Upper lobe of left lung (tissue), 6 donors: ENCODE data around the gene LIN37. TPM values are rescaled to one million over a fixed set of nuclear protein-coding genes. Genes with fewer than 3 reads are reported as not detected.

Experiments used
- ATAC-seq, 2 donors: fragments of 200-7000 bp; cut with Tn5 transposase; one replicate each; pipeline ENCODE4 v1.9.1; 2022; ENCODE audit warnings: mild to moderate bottlenecking in 2 of 2, moderate library complexity in 2 of 2; ENCODE audit not compliant: low FRiP score in 2 of 2
- DNase-seq, 2 donors: peaks; one replicate each; pipeline ENCODE4 v3.0.0-alpha.2; 2019 to 2020
- H3K27ac ChIP-seq, 4 donors: fragments of 200-600 bp; sonication (generic); one replicate each; pipeline ENCODE4 v1.5.1; 2016 to 2019
- H3K27me3 ChIP-seq, 4 donors: fragments of 200-600 bp; sonication (generic); one replicate each; pipeline ENCODE4 v1.5.1; 2017 to 2019
- H3K36me3 ChIP-seq, 4 donors: fragments of 200-600 bp; sonication (generic); one replicate each; pipeline ENCODE4 v1.5.1; 2016 to 2019
- H3K4me1 ChIP-seq, 4 donors: fragments of 200-600 bp; sonication (generic); one replicate each; pipeline ENCODE4 v1.5.1; 2018 to 2019
- H3K4me3 ChIP-seq, 4 donors: fragments of 200-600 bp; sonication (generic); one replicate each; pipeline ENCODE4 v1.5.1; 2017 to 2019; ENCODE audit warnings: mild to moderate bottlenecking in 2 of 4, moderate library complexity in 1 of 4
- H3K9me3 ChIP-seq, 4 donors: fragments of 200-600 bp; sonication (generic); one replicate each; pipeline ENCODE4 v1.5.1; 2018 to 2019
- EP300 ChIP-seq, 4 donors: sonication (generic); formaldehyde crosslinking; IDR thresholded peaks; one replicate each; pipeline ENCODE4 v1.5.1; 2017; ENCODE audit warnings: antibody characterized with exemption in 4 of 4, control low read depth in 2 of 4
- POLR2A ChIP-seq, 4 donors: fragments of 450-650 bp; IDR thresholded peaks; one replicate each; pipeline ENCODE4 v1.5.1; 2016 to 2017; ENCODE audit warnings: antibody characterized with exemption in 4 of 4, mild to moderate bottlenecking in 2 of 4
- POLR2AphosphoS5 ChIP-seq, 2 donors: sonication (generic); formaldehyde crosslinking; IDR thresholded peaks; one replicate each; pipeline ENCODE4 v1.5.1; 2017; ENCODE audit warnings: antibody characterized with exemption in 2 of 2
- WGBS, 2 donors: methylation state at CpG; one replicate each; pipeline ENCODE4 v1.1.5; 2017 to 2018; 5-methylcytosine and 5-hydroxymethylcytosine counted together
- total RNA-seq, 6 donors: library from RNA; depleted of rRNA in 4 of 6; stranded (reverse); fragments of >200 nt in 4 of 6; gene quantifications; one replicate each; pipeline versions ENCODE4 v1.1.0 to v1.2.1, GENCODE V29; 2016 to 2021
- TF ChIP-seq, protein P1 (sequence below), 6 experiments: fragments of 450-650 bp in 4 of 6; fragments of 200-600 bp in 2 of 6; sonication (generic) in 2 of 6; IDR thresholded peaks; one replicate each; pipeline ENCODE4 v1.5.1; 2016 to 2019; ENCODE audit warnings: antibody characterized with exemption in 6 of 6
- donor health status: DM: no; HTN: no; CAD: no; lungs with moderate emphysema.
- donor health status: DM: no; HTN: yes; CAD: no; lungs with severe emphysema.

Gene LIN37
- total RNA-seq, 6 donors from 2014 or later, result 4.0 to 16.9 (median 10.9) TPM

GRCh38 chr19:35740108-35740422, 8.3 kb upstream of the LIN37 start:
- H3K9me3 ChIP-seq, result no peaks in the 10 kb centered on the region
- H3K36me3 ChIP-seq, result peaks cover 8 to 43% (median 31%) of the 10 kb centered on the region in 4 donors
- peaks cover 21 to 47% (median 35%) of the 10 kb centered on the region in 4 donors for H3K4me1 ChIP-seq
- H3K27ac ChIP-seq, result peak overlapping the region; percentile 77 to 89 (median 84)
- H3K4me3 ChIP-seq, result peak overlapping the region; percentile 60 to 77 (median 69)
- TF ChIP-seq, protein P1, sequence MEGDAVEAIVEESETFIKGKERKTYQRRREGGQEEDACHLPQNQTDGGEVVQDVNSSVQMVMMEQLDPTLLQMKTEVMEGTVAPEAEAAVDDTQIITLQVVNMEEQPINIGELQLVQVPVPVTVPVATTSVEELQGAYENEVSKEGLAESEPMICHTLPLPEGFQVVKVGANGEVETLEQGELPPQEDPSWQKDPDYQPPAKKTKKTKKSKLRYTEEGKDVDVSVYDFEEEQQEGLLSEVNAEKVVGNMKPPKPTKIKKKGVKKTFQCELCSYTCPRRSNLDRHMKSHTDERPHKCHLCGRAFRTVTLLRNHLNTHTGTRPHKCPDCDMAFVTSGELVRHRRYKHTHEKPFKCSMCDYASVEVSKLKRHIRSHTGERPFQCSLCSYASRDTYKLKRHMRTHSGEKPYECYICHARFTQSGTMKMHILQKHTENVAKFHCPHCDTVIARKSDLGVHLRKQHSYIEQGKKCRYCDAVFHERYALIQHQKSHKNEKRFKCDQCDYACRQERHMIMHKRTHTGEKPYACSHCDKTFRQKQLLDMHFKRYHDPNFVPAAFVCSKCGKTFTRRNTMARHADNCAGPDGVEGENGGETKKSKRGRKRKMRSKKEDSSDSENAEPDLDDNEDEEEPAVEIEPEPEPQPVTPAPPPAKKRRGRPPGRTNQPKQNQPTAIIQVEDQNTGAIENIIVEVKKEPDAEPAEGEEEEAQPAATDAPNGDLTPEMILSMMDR (IDR thresholded peaks at IDR 0.05), result no peak
- TF ChIP-seq POLR2A (IDR thresholded peaks at IDR 0.05) (no peak), EP300 (IDR thresholded peaks at IDR 0.05) (no peak), POLR2AphosphoS5 (IDR thresholded peaks at IDR 0.05) (no peak)
- no peaks in the 10 kb centered on the region for H3K27me3 ChIP-seq
- no peak for DNase-seq
- 6 to 9% methylated on average over 5 to 14 of the region's 16 CpGs for WGBS, 2 donors
- no peak for ATAC-seq

GRCh38 chr19:35740423-35741202, 7.8 kb upstream of the LIN37 start:
- 1% methylated on average over 43 to 55 of the region's 63 CpGs for WGBS, 2 donors
- TF ChIP-seq EP300 (IDR thresholded peaks at IDR 0.05), result peak in 3 of 4 donors; percentile 44 to 90 (median 51)
- peak in 2 of 4 donors; percentile 27 to 64 for TF ChIP-seq POLR2A (IDR thresholded peaks at IDR 0.05)
- TF ChIP-seq POLR2AphosphoS5 (IDR thresholded peaks at IDR 0.05), result peak; percentile 81 to 87
- TF ChIP-seq, protein P1 (IDR thresholded peaks at IDR 0.05), result peak in 4 of 6 experiments; percentile 16 to 41 (median 20)
- Histone ChIP-seq H3K27ac (peak overlapping the region; percentile 79 to 91 (median 88)), H3K4me1 (peaks cover 21 to 47% (median 35%) of the 10 kb centered on the region in 4 donors), H3K4me3 (peak overlapping the region; percentile 68 to 77 (median 74)), H3K9me3 (no peaks in the 10 kb centered on the region), H3K36me3 (peaks cover 2 to 37% (median 28%) of the 10 kb centered on the region in 4 donors), H3K27me3 (no peaks in the 10 kb centered on the region)
- ATAC-seq (peak; percentile 90 to 96), DNase-seq (peak; percentile 97 to 99)

GRCh38 chr19:35741203-35741515, 7.2 kb upstream of the LIN37 start:
- 7 to 21% methylated on average over 3 to 9 of the region's 12 CpGs for WGBS, 2 donors
- ATAC-seq, result no peak

GRCh38 chr19:35742121-35742724, 6.2 kb upstream of the LIN37 start, which contains the start of gene IGFLR1:
Gene IGFLR1, minus strand, starts transcription at chr19:35742452. Its CDS starts 1,272 bp downstream, at chr19:35741180.
- Histone ChIP-seq H3K9me3 (no peaks in the 10 kb centered on the region), H3K27ac (peak within 1 kb of the TSS; percentile 79 to 91 (median 88)), H3K4me3 (peak within 1 kb of the TSS in 3 of 4 donors; percentile 68 to 77 (median 70)), H3K27me3 (no peaks in the 10 kb centered on the region), H3K36me3 (peaks cover 2 to 24% (median 16%) of the 10 kb centered on the region in 4 donors), H3K4me1 (peaks cover 30 to 60% (median 45%) of the 10 kb centered on the region in 4 donors)
- DNase-seq (peak in 1 of 2 donors; percentile 73), ATAC-seq (no peak)
- 60 to 77% methylated on average over 9 of the region's 9 CpGs for WGBS, 2 donors
- peak in 1 of 2 donors; percentile 24 for TF ChIP-seq POLR2AphosphoS5 (IDR thresholded peaks at IDR 0.05)
- TF ChIP-seq POLR2A (IDR thresholded peaks at IDR 0.05), result peak in 1 of 4 donors; percentile 52
- no peak for TF ChIP-seq EP300 (IDR thresholded peaks at IDR 0.05)
- TF ChIP-seq, protein P1 (IDR thresholded peaks at IDR 0.05), result no peak

More at GRCh38 chr19:35741203-35741515, 7.2 kb upstream of the LIN37 start:
- Histone ChIP-seq H3K9me3 (no peaks in the 10 kb centered on the region), H3K4me1 (peaks cover 24 to 53% (median 39%) of the 10 kb centered on the region in 4 donors), H3K27ac (peak overlapping the region; percentile 79 to 91 (median 88)), H3K36me3 (peaks cover 2 to 35% (median 26%) of the 10 kb centered on the region in 4 donors), H3K27me3 (no peaks in the 10 kb centered on the region), H3K4me3 (peak overlapping the region; percentile 68 to 77 (median 74))
- TF ChIP-seq POLR2A (IDR thresholded peaks at IDR 0.05), result no peak
- TF ChIP-seq, protein P1 (IDR thresholded peaks at IDR 0.05), result peak in 1 of 6 experiments; percentile 3
- TF ChIP-seq POLR2AphosphoS5 (IDR thresholded peaks at IDR 0.05), result no peak
- TF ChIP-seq EP300 (IDR thresholded peaks at IDR 0.05), result no peak
- DNase-seq, result peak in 1 of 2 donors; percentile 19
